GM23338 (cell line): ENCODE data around the gene RPL37A. TPM values are rescaled to one million over a fixed set of nuclear protein-coding genes. Genes with fewer than 3 reads are reported as not detected.

Experiments
- ATAC-seq: fragments of 200-7000 bp; cut with Tn5 transposase; 3 replicates; pipeline ENCODE4 v1.9.1; 2020
- DNase-seq: peaks from one replicate; pipeline ENCODE4 v3.0.0-alpha.2; 2015; ENCODE audit warnings: low spot score
- H2AFZ ChIP-seq: fragments of 200-600 bp; sonication (generic); 2 replicates; pipeline ENCODE4 v1.8.0; 2016; ENCODE audit warnings: antibody characterized with exemption, mild to moderate bottlenecking, moderate library complexity
- H3F3A ChIP-seq: fragments of 200-600 bp; sonication (generic); replicated peaks from 2 replicates; pipeline ENCODE4 v1.8.0; 2017; ENCODE audit warnings: antibody characterized with exemption, mixed run types, low read depth
- H3K27ac ChIP-seq: fragments of 200-600 bp; sonication (generic); 2 replicates; pipeline ENCODE4 v1.6.1; 2016; ENCODE audit warnings: low read depth
- H3K27me3 ChIP-seq: fragments of 200-600 bp; sonication (generic); 2 replicates; pipeline ENCODE4 v1.8.0; 2016; ENCODE audit warnings: mild to moderate bottlenecking, mixed run types, moderate library complexity; ENCODE audit not compliant: insufficient read depth
- H3K36me3 ChIP-seq: fragments of 200-600 bp; sonication (generic); 2 replicates; pipeline ENCODE4 v1.8.0; 2016; ENCODE audit warnings: mild to moderate bottlenecking; ENCODE audit not compliant: insufficient read depth
- H3K4me1 ChIP-seq: fragments of 200-600 bp; sonication (generic); 2 replicates; pipeline ENCODE4 v1.8.0; 2016; ENCODE audit warnings: mild to moderate bottlenecking, moderate library complexity; ENCODE audit not compliant: insufficient read depth
- H3K4me2 ChIP-seq: fragments of 200-600 bp; sonication (generic); 2 replicates; pipeline ENCODE4 v1.7.1; 2017; ENCODE audit warnings: mixed run types
- H3K4me3 ChIP-seq: fragments of 200-600 bp; sonication (generic); 2 replicates; pipeline ENCODE4 v1.6.1; 2016; ENCODE audit warnings: mixed run types
- H3K79me2 ChIP-seq: fragments of 200-600 bp; sonication (generic); replicated peaks from 2 replicates; pipeline ENCODE4 v1.8.0; 2017; ENCODE audit warnings: mild to moderate bottlenecking; ENCODE audit not compliant: insufficient read depth
- H3K9me2 ChIP-seq: fragments of 200-600 bp; sonication (generic); 2 replicates; pipeline ENCODE4 v1.8.0; 2017; ENCODE audit not compliant: insufficient read depth
- H4K20me1 ChIP-seq: fragments of 200-600 bp; sonication (generic); replicated peaks from 2 replicates; pipeline ENCODE4 v1.8.0; 2017; ENCODE audit warnings: mild to moderate bottlenecking; ENCODE audit not compliant: insufficient read depth
- H3K27ac Mint-ChIP-seq: 2 replicates; pipeline ENCODE4 v1.8.0; 2020; ENCODE audit warnings: inconsistent platforms, mild to moderate bottlenecking, moderate library complexity, mixed read lengths
- H3K27me3 Mint-ChIP-seq: 3 replicates; pipeline ENCODE4 v1.8.0; 2022; ENCODE audit warnings: low read depth, mild to moderate bottlenecking, moderate library complexity, mixed read lengths, inconsistent platforms; ENCODE audit not compliant: insufficient read depth, poor library complexity
- H3K36me3 Mint-ChIP-seq: 3 replicates; pipeline ENCODE4 v1.8.0; 2021; ENCODE audit warnings: low read depth, mild to moderate bottlenecking, inconsistent platforms, moderate library complexity, mixed read lengths
- H3K4me1 Mint-ChIP-seq: 3 replicates; pipeline ENCODE4 v1.8.0; 2020; ENCODE audit warnings: mild to moderate bottlenecking, inconsistent platforms, mixed read lengths
- H3K4me3 Mint-ChIP-seq: 3 replicates; pipeline ENCODE4 v1.8.0; 2021; ENCODE audit warnings: moderate library complexity, mild to moderate bottlenecking, inconsistent platforms, mixed read lengths
- H3K9me3 Mint-ChIP-seq: 3 replicates; pipeline ENCODE4 v1.8.0; 2020; ENCODE audit warnings: moderate library complexity, mild to moderate bottlenecking, inconsistent platforms, mixed read lengths
- CREB1 ChIP-seq: fragments of 250-450 bp; sonication (Bioruptor Pico); IDR thresholded peaks from 2 replicates; pipeline ENCODE4 v1.5.0; 2020; ENCODE audit warnings: low read depth, mild to moderate bottlenecking, moderate library complexity
- CTCF ChIP-seq, 2 experiments: fragments of 200-600 bp in 1 of 2; sonication (generic) in 1 of 2; conservative IDR thresholded peaks; 2 replicates each; pipeline versions ENCODE4 v1.5.1 to v1.6.1; 2016 to 2017; ENCODE audit warnings: antibody characterized with exemption in 2 of 2, low read depth in 2 of 2, mild to moderate bottlenecking in 2 of 2, moderate library complexity in 1 of 2
- POLR2AphosphoS5 ChIP-seq: IDR thresholded peaks from 2 replicates; pipeline ENCODE4 v1.6.1; 2016; ENCODE audit warnings: antibody characterized with exemption, low read depth
- STAT1 ChIP-seq: IDR thresholded peaks from one replicate; pipeline ENCODE4 v1.6.1; 2016; ENCODE audit warnings: antibody characterized with exemption; ENCODE audit not compliant: unreplicated experiment
- ZNF114 ChIP-seq: fragments of 250-450 bp; sonication (Bioruptor Pico); IDR thresholded peaks from 2 replicates; pipeline ENCODE4 v1.5.0; 2020; ENCODE audit warnings: mild to moderate bottlenecking, moderate library complexity
- ZNF331 ChIP-seq: fragments of 250-450 bp; sonication (Bioruptor Pico); IDR thresholded peaks from 2 replicates; pipeline ENCODE4 v1.5.0; 2020; ENCODE audit warnings: low read depth, mild to moderate bottlenecking, moderate library complexity
- polyA plus RNA-seq: library from polyadenylated mRNA; unstranded; fragments of >200 nt; fragmentation: Nextera tagmentation; extraction: Ambion mirVana; gene quantifications from 2 replicates; pipeline ENCODE4 v1.2.1, GENCODE V29; 2016
- total RNA-seq: library from RNA; depleted of rRNA; stranded (reverse); fragments of >200 nt; shearing (Covaris generic); gene quantifications from 2 replicates; pipeline ENCODE4 v1.2.3, GENCODE V29; 2014
- TF ChIP-seq, protein P1 (sequence below): IDR thresholded peaks from 2 replicates; pipeline ENCODE4 v1.6.1; 2016; ENCODE audit warnings: antibody characterized with exemption
- TF ChIP-seq, protein P2 (sequence below): IDR thresholded peaks from one replicate; pipeline ENCODE4 v1.6.1; 2018; ENCODE audit warnings: antibody characterized with exemption; ENCODE audit not compliant: unreplicated experiment

Gene RPL37A
- total and polyA plus RNA-seq, 2 experiments from 2014 or later = 1,118 to 5,036 TPM

- Histone ChIP-seq H2AFZ (no peak overlapping the region), H3K27ac (peak overlapping the region; percentile 90), H3K36me3 (peaks cover 60% of the 10 kb centered on the region), H3K4me1 (peaks cover 29% of the 10 kb centered on the region), H3K9me2 (no peaks in the 10 kb centered on the region), H3K4me3 (no peak overlapping the region), H3K27me3 (no peaks in the 10 kb centered on the region), H3F3A (peaks cover 66% of the 10 kb centered on the region), H4K20me1 (peaks cover 51% of the 10 kb centered on the region), H3K79me2 (peaks cover 33% of the 10 kb centered on the region), H3K4me2 (no peak overlapping the region)
- H3K4me1 Mint-ChIP-seq = peaks cover 35% of the 10 kb centered on the region
- H3K4me3 Mint-ChIP-seq = no peak overlapping the region; the same call in 2 of the 3 replicates
- H3K36me3 Mint-ChIP-seq = peaks cover 73% of the 10 kb centered on the region
- ATAC-seq (no peak; the same call in 2 of the 3 replicates), DNase-seq (no peak)
- H3K9me3 Mint-ChIP-seq = no peaks in the 10 kb centered on the region
- TF ChIP-seq ZNF331 (CRISPR knock-in tag) = no peak
- TF ChIP-seq, protein P1, sequence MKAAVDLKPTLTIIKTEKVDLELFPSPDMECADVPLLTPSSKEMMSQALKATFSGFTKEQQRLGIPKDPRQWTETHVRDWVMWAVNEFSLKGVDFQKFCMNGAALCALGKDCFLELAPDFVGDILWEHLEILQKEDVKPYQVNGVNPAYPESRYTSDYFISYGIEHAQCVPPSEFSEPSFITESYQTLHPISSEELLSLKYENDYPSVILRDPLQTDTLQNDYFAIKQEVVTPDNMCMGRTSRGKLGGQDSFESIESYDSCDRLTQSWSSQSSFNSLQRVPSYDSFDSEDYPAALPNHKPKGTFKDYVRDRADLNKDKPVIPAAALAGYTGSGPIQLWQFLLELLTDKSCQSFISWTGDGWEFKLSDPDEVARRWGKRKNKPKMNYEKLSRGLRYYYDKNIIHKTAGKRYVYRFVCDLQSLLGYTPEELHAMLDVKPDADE = no peak
- TF ChIP-seq CREB1 (CRISPR knock-in tag) = no peak
- peak overlapping the region; percentile 77 for H3K27ac Mint-ChIP-seq
- peaks cover 8% of the 10 kb centered on the region for H3K27me3 Mint-ChIP-seq
Measured at GRCh38 chr2:216504376-216504762, 5.7 kb downstream of the RPL37A start.

DNA sequence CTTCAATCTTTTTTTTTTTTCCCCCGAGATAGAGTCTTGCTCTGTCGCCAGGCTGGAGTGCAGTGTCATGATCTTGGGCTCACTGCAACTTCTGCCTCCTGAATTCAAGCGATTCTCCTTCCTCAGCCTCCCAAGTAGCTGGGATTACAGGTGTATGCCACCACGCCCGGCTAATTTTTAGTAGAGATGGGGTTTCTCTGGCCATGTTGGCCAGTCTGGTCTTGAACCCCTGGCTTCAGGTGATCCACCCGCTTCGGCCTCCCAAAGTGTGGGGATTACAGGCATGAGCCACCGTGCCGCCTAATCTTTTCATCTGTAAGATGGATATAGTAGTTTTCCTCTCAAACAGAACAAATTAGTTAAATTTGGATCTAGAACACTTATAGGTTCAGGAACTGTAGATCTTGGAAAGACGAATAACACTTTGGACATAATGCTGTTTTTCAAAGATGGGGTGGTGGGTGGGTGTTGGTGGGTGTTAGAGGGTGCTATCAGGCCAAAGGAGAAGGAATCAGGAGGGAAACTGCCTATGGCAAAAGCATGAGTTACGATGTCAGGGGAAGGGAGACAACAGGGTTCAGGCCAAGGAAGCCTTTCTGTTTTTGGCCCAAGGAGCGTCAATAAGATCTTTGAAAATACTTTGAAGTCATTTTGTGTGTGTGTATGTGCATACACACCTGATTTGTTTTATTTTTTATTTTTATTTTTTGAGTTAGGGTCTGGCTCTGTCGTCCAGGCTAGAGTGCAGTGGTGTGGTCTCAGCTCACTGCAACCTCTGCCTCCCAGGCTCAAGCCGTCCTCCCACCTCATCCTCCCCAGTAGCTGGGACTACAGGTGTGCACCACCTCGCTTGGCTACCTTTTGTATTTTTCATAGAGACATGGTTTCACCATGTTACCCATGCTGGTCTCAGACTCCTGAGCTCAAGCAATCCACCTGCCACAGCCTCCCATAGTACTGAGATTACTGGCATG lies 6.8 kb downstream of the RPL37A start:
- Mint-ChIP-seq H3K27ac (peak overlapping the region; percentile 56; the same call in 1 of the 2 replicates), H3K36me3 (peaks cover 63% of the 10 kb centered on the region), H3K4me1 (peaks cover 25% of the 10 kb centered on the region), H3K27me3 (peaks cover 8% of the 10 kb centered on the region), H3K9me3 (no peaks in the 10 kb centered on the region), H3K4me3 (no peak overlapping the region)
- TF ChIP-seq STAT1 = no peak
- peak; percentile 53; the same call in 1 of the 2 replicates for TF ChIP-seq POLR2AphosphoS5
- TF ChIP-seq CTCF (conservative IDR thresholded peaks at IDR 0.05; ENCODE audit: low read depth in 2 of 2) = no peak
- TF ChIP-seq, protein P2, sequence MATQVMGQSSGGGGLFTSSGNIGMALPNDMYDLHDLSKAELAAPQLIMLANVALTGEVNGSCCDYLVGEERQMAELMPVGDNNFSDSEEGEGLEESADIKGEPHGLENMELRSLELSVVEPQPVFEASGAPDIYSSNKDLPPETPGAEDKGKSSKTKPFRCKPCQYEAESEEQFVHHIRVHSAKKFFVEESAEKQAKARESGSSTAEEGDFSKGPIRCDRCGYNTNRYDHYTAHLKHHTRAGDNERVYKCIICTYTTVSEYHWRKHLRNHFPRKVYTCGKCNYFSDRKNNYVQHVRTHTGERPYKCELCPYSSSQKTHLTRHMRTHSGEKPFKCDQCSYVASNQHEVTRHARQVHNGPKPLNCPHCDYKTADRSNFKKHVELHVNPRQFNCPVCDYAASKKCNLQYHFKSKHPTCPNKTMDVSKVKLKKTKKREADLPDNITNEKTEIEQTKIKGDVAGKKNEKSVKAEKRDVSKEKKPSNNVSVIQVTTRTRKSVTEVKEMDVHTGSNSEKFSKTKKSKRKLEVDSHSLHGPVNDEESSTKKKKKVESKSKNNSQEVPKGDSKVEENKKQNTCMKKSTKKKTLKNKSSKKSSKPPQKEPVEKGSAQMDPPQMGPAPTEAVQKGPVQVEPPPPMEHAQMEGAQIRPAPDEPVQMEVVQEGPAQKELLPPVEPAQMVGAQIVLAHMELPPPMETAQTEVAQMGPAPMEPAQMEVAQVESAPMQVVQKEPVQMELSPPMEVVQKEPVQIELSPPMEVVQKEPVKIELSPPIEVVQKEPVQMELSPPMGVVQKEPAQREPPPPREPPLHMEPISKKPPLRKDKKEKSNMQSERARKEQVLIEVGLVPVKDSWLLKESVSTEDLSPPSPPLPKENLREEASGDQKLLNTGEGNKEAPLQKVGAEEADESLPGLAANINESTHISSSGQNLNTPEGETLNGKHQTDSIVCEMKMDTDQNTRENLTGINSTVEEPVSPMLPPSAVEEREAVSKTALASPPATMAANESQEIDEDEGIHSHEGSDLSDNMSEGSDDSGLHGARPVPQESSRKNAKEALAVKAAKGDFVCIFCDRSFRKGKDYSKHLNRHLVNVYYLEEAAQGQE = no peak
- no peak for TF ChIP-seq ZNF114 (CRISPR knock-in tag)
- ATAC-seq (0 out of 3 replicates have a peak, but pooled peaks have one; percentile 3), DNase-seq (no peak)
- H3F3A ChIP-seq = peaks cover 56% of the 10 kb centered on the region
- H3K4me2 ChIP-seq = no peak overlapping the region
- peak overlapping the region; percentile 90 for H3K27ac ChIP-seq
- H3K79me2 ChIP-seq = peaks cover 23% of the 10 kb centered on the region
- H2AFZ ChIP-seq = no peak overlapping the region
- H3K4me1 ChIP-seq = peaks cover 20% of the 10 kb centered on the region
- H3K9me2 ChIP-seq = no peaks in the 10 kb centered on the region
- no peak overlapping the region for H3K4me3 ChIP-seq
- H4K20me1 ChIP-seq = peaks cover 51% of the 10 kb centered on the region
- H3K27me3 ChIP-seq = no peaks in the 10 kb centered on the region
- peaks cover 51% of the 10 kb centered on the region for H3K36me3 ChIP-seq
